HEK293 (cell line): ENCODE data around the gene INPP4B.

Experiments
- KLF8 ChIP-seq: fragments of 450-650 bp; formaldehyde crosslinking; IDR thresholded peaks from 2 replicates; pipeline ENCODE4 v1.5.1; 2016; ENCODE audit warnings: missing biosample characterization, missing genetic modification characterization
- SCRT2 ChIP-seq: fragments of 450-650 bp; formaldehyde crosslinking; IDR thresholded peaks from 2 replicates; pipeline ENCODE4 v1.5.1; 2016; ENCODE audit warnings: missing biosample characterization, missing genetic modification characterization
- YY1 ChIP-seq: fragments of 450-650 bp; formaldehyde crosslinking; IDR thresholded peaks from 2 replicates; pipeline ENCODE4 v1.5.1; 2018; ENCODE audit warnings: missing biosample characterization, missing genetic modification characterization
- ZNF311 ChIP-seq: fragments of 450-650 bp; formaldehyde crosslinking; IDR thresholded peaks from 2 replicates; pipeline ENCODE4 v1.5.1; 2017; ENCODE audit warnings: missing biosample characterization, missing genetic modification characterization, borderline replicate concordance
- ZNF366 ChIP-seq: fragments of 450-650 bp; formaldehyde crosslinking; conservative IDR thresholded peaks from 2 replicates; pipeline ENCODE4 v1.5.1; 2016; ENCODE audit warnings: missing biosample characterization, missing genetic modification characterization
- ZNF501 ChIP-seq: fragments of 450-650 bp; formaldehyde crosslinking; IDR thresholded peaks from 2 replicates; pipeline ENCODE4 v1.5.1; 2016; ENCODE audit warnings: missing biosample characterization, missing genetic modification characterization
- ZNF626 ChIP-seq: fragments of 450-650 bp; sonication (Bioruptor Pico); formaldehyde crosslinking; IDR thresholded peaks from 2 replicates; pipeline ENCODE4 v1.5.1; 2018; ENCODE audit warnings: missing biosample characterization, missing genetic modification characterization, inconsistent platforms
- ZNF792 ChIP-seq: fragments of 450-650 bp; formaldehyde crosslinking; IDR thresholded peaks from 2 replicates; pipeline ENCODE4 v1.5.1; 2016; ENCODE audit warnings: missing biosample characterization, missing genetic modification characterization
- TF ChIP-seq, protein P1 (sequence below): fragments of 450-650 bp; formaldehyde crosslinking; IDR thresholded peaks from 2 replicates; pipeline ENCODE4 v1.5.1; 2016; ENCODE audit warnings: missing biosample characterization, missing genetic modification characterization
- TF ChIP-seq, protein P2 (sequence below): fragments of 450-650 bp; formaldehyde crosslinking; IDR thresholded peaks from 2 replicates; pipeline ENCODE4 v1.5.1; 2016; ENCODE audit warnings: missing biosample characterization, missing genetic modification characterization

DNA sequence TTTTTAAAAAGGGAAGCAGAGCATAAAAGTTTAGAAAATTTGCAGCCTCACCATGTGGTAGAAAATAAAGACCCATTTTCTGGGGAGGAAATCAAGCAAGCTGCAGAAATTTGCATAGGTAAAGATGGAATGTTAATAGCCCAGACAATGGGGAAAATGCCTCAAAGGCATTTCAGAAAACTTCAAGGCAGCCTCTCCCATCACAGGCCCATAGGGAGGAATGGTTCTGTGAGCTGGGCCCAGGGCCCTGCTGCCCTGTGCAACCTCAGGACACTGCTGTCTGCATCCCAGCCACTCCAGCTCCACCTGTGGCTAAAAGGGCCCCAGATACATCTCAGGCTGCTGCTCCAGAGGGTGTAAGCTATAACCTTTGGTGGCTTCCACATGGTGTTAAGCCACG, 137.9 kb downstream of the INPP4B start:
- TF ChIP-seq, protein P1, sequence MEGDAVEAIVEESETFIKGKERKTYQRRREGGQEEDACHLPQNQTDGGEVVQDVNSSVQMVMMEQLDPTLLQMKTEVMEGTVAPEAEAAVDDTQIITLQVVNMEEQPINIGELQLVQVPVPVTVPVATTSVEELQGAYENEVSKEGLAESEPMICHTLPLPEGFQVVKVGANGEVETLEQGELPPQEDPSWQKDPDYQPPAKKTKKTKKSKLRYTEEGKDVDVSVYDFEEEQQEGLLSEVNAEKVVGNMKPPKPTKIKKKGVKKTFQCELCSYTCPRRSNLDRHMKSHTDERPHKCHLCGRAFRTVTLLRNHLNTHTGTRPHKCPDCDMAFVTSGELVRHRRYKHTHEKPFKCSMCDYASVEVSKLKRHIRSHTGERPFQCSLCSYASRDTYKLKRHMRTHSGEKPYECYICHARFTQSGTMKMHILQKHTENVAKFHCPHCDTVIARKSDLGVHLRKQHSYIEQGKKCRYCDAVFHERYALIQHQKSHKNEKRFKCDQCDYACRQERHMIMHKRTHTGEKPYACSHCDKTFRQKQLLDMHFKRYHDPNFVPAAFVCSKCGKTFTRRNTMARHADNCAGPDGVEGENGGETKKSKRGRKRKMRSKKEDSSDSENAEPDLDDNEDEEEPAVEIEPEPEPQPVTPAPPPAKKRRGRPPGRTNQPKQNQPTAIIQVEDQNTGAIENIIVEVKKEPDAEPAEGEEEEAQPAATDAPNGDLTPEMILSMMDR (tag by site-specific recombination), result no peak
- TF ChIP-seq SCRT2 (tag by site-specific recombination) (no peak), ZNF626 (tag by site-specific recombination) (no peak), ZNF366 (tag by site-specific recombination) (no peak), ZNF792 (no peak), ZNF501 (tag by site-specific recombination) (no peak), KLF8 (tag by site-specific recombination) (no peak), YY1 (tag by site-specific recombination) (no peak), ZNF311 (tag by site-specific recombination) (no peak)
- TF ChIP-seq, protein P2, sequence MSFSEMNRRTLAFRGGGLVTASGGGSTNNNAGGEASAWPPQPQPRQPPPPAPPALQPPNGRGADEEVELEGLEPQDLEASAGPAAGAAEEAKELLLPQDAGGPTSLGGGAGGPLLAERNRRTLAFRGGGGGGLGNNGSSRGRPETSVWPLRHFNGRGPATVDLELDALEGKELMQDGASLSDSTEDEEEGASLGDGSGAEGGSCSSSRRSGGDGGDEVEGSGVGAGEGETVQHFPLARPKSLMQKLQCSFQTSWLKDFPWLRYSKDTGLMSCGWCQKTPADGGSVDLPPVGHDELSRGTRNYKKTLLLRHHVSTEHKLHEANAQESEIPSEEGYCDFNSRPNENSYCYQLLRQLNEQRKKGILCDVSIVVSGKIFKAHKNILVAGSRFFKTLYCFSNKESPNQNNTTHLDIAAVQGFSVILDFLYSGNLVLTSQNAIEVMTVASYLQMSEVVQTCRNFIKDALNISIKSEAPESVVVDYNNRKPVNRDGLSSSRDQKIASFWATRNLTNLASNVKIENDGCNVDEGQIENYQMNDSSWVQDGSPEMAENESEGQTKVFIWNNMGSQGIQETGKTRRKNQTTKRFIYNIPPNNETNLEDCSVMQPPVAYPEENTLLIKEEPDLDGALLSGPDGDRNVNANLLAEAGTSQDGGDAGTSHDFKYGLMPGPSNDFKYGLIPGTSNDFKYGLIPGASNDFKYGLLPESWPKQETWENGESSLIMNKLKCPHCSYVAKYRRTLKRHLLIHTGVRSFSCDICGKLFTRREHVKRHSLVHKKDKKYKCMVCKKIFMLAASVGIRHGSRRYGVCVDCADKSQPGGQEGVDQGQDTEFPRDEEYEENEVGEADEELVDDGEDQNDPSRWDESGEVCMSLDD (tag by site-specific recombination), result no peak
